GM23338 (cell line): Measurements from ENCODE around the gene FGF3.

Source experiments
- CTCF ChIP-seq, 2 experiments: fragments of 200-600 bp in 1 of 2; sonication (generic) in 1 of 2; conservative IDR thresholded peaks; 2 replicates each; pipeline versions ENCODE4 v1.5.1 to v1.6.1; 2016 to 2017; ENCODE audit warnings: antibody characterized with exemption in 2 of 2, low read depth in 2 of 2, mild to moderate bottlenecking in 2 of 2, moderate library complexity in 1 of 2
- EZH2 ChIP-seq: fragments of 200-600 bp; sonication (generic); IDR thresholded peaks from one replicate; pipeline ENCODE4 v1.8.0; 2017; ENCODE audit warnings: antibody characterized with exemption, mild to moderate bottlenecking, low read depth; ENCODE audit not compliant: unreplicated experiment
- JUNB ChIP-seq: IDR thresholded peaks from one replicate; pipeline ENCODE4 v1.6.1; 2016; ENCODE audit warnings: antibody characterized with exemption; ENCODE audit not compliant: unreplicated experiment
- POLR2AphosphoS5 ChIP-seq: IDR thresholded peaks from 2 replicates; pipeline ENCODE4 v1.6.1; 2016; ENCODE audit warnings: antibody characterized with exemption, low read depth
- TF ChIP-seq, protein P1 (sequence below): IDR thresholded peaks from one replicate; pipeline ENCODE4 v1.6.1; 2018; ENCODE audit warnings: antibody characterized with exemption; ENCODE audit not compliant: unreplicated experiment

DNA sequence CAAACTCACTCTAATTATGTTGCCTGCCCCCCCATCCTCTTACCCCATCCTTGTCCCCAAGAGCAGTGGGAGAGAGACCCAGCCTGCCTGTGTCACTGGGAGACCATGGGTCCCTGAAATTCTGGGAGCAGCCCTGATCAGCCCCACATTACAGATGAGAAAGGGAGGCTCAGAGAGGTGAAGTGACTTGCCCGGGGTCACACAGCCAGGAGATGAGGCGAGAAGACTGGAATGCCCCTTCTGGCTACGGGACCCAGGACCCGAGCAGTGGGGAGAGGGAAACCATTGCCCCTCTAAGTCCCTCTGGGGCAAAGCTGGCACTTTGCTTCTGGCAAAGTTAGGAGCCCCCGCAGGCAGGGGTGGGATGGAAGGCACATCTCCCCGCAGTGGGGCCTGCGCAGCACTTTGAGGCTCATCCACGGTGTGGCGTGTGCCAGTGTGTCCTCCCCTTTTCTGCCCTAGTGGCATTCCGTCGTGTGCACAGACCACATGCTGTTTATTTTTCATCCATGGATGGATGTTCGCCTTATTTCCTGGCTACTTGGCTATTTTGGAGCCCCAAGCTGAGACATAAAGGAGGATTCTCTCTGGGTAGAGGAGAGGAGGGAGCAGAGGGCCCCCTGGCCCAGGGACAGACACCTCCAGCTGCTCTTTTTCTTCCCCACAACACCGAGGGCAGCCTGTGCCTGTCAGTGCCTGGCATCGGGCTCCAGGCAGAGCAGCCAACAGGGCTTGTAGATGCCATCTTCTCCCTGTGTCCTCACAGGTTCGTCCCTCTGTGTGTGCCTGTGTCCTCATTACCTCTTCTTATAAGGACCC is 3.7 kb upstream of the FGF3 start:
- no peak for TF ChIP-seq CTCF (conservative IDR thresholded peaks at IDR 0.05; ENCODE audit: low read depth in 2 of 2)
- TF ChIP-seq POLR2AphosphoS5, result no peak
- TF ChIP-seq JUNB, result no peak
- no peak for TF ChIP-seq EZH2
- TF ChIP-seq, protein P1, sequence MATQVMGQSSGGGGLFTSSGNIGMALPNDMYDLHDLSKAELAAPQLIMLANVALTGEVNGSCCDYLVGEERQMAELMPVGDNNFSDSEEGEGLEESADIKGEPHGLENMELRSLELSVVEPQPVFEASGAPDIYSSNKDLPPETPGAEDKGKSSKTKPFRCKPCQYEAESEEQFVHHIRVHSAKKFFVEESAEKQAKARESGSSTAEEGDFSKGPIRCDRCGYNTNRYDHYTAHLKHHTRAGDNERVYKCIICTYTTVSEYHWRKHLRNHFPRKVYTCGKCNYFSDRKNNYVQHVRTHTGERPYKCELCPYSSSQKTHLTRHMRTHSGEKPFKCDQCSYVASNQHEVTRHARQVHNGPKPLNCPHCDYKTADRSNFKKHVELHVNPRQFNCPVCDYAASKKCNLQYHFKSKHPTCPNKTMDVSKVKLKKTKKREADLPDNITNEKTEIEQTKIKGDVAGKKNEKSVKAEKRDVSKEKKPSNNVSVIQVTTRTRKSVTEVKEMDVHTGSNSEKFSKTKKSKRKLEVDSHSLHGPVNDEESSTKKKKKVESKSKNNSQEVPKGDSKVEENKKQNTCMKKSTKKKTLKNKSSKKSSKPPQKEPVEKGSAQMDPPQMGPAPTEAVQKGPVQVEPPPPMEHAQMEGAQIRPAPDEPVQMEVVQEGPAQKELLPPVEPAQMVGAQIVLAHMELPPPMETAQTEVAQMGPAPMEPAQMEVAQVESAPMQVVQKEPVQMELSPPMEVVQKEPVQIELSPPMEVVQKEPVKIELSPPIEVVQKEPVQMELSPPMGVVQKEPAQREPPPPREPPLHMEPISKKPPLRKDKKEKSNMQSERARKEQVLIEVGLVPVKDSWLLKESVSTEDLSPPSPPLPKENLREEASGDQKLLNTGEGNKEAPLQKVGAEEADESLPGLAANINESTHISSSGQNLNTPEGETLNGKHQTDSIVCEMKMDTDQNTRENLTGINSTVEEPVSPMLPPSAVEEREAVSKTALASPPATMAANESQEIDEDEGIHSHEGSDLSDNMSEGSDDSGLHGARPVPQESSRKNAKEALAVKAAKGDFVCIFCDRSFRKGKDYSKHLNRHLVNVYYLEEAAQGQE, result no peak
